Effector memory CD4-positive, alpha-beta T cell (primary cell): ENCODE data around the gene PLIN4.

Source experiments
- DNase-seq, 3 donors: peaks; one replicate each; pipeline ENCODE4 v3.0.0-alpha.2; 2020
- H3K27ac ChIP-seq: 2 replicates; pipeline ENCODE4 v1.7.0; 2013; ENCODE audit warnings: mild to moderate bottlenecking, low read length, moderate library complexity; ENCODE audit not compliant: insufficient read depth, poor library complexity, severe bottlenecking
- H3K27me3 ChIP-seq: replicated peaks from 2 replicates; pipeline ENCODE4 v1.7.0; 2013; ENCODE audit warnings: mild to moderate bottlenecking, low read length; ENCODE audit not compliant: insufficient read depth, control insufficient read depth, poor library complexity, severe bottlenecking
- H3K36me3 ChIP-seq: 2 replicates; pipeline ENCODE4 v1.7.0; 2013; ENCODE audit warnings: mild to moderate bottlenecking, low read length, moderate library complexity; ENCODE audit not compliant: control insufficient read depth, insufficient read depth
- H3K4me1 ChIP-seq: 2 replicates; pipeline ENCODE4 v1.7.0; 2013; ENCODE audit warnings: low read length, mild to moderate bottlenecking; ENCODE audit not compliant: control insufficient read depth, insufficient read depth, poor library complexity, severe bottlenecking
- H3K4me3 ChIP-seq: 2 replicates; pipeline ENCODE4 v1.7.0; 2013; ENCODE audit warnings: low read length, low read depth, mild to moderate bottlenecking; ENCODE audit not compliant: insufficient read depth, poor library complexity, severe bottlenecking
- H3K9me3 ChIP-seq: 2 replicates; pipeline ENCODE4 v1.7.0; 2013; ENCODE audit warnings: mild to moderate bottlenecking, low read length, moderate library complexity; ENCODE audit not compliant: control insufficient read depth

PLIN4 gene

GRCh38 chr19:4456476-4456842 is 61.8 kb downstream of the PLIN4 start:
- no peak for DNase-seq
- H3K9me3 ChIP-seq: no peaks in the 10 kb centered on the region
- peaks cover 29% of the 10 kb centered on the region for H3K36me3 ChIP-seq
- peaks cover 16% of the 10 kb centered on the region for H3K4me1 ChIP-seq
- H3K27ac ChIP-seq: peak overlapping the region; percentile 74
- H3K27me3 ChIP-seq: no peaks in the 10 kb centered on the region
- H3K4me3 ChIP-seq: peak overlapping the region; percentile 51

GRCh38 chr19:4455719-4456475 is 62.4 kb downstream of the PLIN4 start:
- no peak for DNase-seq
- H3K4me3 ChIP-seq: peak overlapping the region; percentile 51
- peaks cover 16% of the 10 kb centered on the region for H3K4me1 ChIP-seq
- peak overlapping the region; percentile 74 for H3K27ac ChIP-seq
- H3K9me3 ChIP-seq: no peaks in the 10 kb centered on the region
- no peaks in the 10 kb centered on the region for H3K27me3 ChIP-seq
- H3K36me3 ChIP-seq: peaks cover 34% of the 10 kb centered on the region

DNA sequence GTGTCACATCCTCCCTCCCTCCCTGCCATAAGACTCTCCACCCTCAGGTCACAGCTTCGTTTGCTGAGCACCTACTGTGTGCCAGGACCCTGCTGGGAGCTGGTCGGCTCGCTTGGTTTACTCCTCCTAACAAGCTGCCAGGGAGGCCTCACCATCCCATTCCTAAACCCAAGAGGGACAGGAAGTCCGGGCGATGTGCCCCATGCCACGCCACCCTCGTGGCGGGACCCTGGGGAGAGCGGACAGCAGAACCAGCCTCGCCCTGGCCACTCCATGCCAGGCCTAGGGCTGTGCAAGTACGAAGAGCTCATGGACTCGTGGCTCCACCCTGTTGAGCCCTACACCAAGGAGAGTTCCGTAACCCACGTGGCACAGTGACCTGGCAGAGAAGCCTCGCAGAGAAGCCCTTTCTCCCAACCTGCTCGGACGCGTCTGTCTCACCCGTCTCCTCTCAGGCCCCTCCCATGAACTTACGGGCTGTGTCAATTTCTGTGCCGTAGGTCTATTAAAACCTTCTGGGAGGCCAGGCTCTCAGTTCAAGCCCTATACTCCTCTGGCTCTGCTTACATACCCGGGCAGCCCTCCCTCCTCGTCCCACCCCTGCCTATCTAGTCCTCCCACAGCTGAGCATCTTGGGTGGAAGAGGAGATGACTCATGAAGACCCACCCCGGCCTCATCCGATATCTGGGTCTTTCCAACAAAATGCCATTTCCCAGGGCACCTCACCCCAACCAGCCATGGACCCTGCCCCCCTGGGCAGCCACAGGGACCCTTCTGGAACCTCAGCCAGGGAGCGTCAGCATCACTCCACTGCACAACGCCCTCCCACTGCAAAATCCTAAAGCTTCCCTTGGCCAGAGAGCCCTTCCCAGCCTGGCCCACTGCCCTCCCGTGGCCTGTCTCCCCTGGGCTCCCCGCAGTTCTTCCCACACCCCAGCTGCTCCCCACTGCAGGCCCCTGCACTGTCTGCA is 63.3 kb downstream of the PLIN4 start:
- Histone ChIP-seq H3K27me3 (no peaks in the 10 kb centered on the region), H3K4me3 (no peak overlapping the region), H3K9me3 (no peaks in the 10 kb centered on the region), H3K27ac (peak overlapping the region; percentile 25), H3K36me3 (peaks cover 40% of the 10 kb centered on the region), H3K4me1 (peaks cover 16% of the 10 kb centered on the region)
- DNase-seq: no peak

GRCh38 chr19:4453232-4454179 is 64.8 kb downstream of the PLIN4 start:
- H3K27me3 ChIP-seq: no peaks in the 10 kb centered on the region
- no peak overlapping the region for H3K4me3 ChIP-seq
- no peaks in the 10 kb centered on the region for H3K9me3 ChIP-seq
- H3K36me3 ChIP-seq: peaks cover 55% of the 10 kb centered on the region
- peaks cover 16% of the 10 kb centered on the region for H3K4me1 ChIP-seq
- DNase-seq: no peak
- H3K27ac ChIP-seq: no peak overlapping the region

GRCh38 chr19:4452230-4452990 is 65.9 kb downstream of the PLIN4 start:
- DNase-seq: no peak

More at GRCh38 chr19:4452230-4452990, 65.9 kb downstream of the PLIN4 start:
- Histone ChIP-seq H3K36me3 (peaks cover 65% of the 10 kb centered on the region), H3K4me3 (no peak overlapping the region), H3K27me3 (no peaks in the 10 kb centered on the region), H3K27ac (no peak overlapping the region), H3K9me3 (no peaks in the 10 kb centered on the region), H3K4me1 (peaks cover 12% of the 10 kb centered on the region)
